GM21447 (cell line): ENCODE results near the gene AFAP1L2.
"Not testable (repeated sequence)": the region's sequence is repeated elsewhere in the genome, so short reads cannot be mapped to it uniquely, and the experiment has no call there.

Experiments
- ATAC-seq: cut with Tn5 transposase; IDR thresholded peaks from one replicate; pipeline ENCODE4 v1.9.1; 2021; ENCODE audit not compliant: unreplicated experiment

The AFAP1L2 gene

DNA sequence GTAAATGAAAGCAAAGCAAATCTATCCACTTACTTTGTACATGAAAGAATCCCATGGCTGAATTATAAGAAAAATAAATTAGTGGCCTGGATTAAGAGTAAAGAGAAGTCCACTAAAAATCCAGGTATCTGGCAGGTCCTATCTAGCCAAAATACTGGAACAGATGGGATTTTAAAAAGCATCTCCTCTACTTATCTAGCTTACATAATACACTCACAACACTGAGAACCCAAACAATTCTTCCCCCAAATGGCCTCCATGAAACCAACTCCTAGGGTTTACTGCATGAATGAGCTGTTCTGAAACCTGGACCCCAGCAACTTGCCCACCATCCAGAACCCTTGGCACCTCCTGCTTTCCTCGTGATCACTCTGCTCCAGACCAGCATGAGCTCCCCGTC lies 61.3 kb downstream of the AFAP1L2 start:
- ATAC-seq = no peak

DNA sequence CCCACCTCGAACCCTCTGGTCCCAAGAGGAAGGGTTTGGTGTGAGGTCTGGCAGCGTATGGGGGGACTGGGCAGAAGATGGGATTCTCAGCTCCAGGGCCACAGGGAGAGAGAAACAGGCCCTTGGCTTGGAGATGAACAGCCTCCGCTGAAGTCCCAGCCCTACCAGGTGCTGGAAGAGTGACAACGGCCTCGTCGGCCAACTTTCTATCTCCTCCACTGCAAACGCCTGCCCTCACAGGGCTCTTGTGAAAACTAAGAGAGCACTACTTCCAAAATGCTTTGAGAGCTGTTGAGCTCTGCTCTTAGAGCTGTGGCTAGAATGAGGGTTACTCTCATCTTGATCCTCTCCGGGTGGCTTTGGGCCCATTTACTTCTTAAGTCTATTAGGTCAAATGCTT lies 63.5 kb downstream of the AFAP1L2 start:
- no peak for ATAC-seq

DNA sequence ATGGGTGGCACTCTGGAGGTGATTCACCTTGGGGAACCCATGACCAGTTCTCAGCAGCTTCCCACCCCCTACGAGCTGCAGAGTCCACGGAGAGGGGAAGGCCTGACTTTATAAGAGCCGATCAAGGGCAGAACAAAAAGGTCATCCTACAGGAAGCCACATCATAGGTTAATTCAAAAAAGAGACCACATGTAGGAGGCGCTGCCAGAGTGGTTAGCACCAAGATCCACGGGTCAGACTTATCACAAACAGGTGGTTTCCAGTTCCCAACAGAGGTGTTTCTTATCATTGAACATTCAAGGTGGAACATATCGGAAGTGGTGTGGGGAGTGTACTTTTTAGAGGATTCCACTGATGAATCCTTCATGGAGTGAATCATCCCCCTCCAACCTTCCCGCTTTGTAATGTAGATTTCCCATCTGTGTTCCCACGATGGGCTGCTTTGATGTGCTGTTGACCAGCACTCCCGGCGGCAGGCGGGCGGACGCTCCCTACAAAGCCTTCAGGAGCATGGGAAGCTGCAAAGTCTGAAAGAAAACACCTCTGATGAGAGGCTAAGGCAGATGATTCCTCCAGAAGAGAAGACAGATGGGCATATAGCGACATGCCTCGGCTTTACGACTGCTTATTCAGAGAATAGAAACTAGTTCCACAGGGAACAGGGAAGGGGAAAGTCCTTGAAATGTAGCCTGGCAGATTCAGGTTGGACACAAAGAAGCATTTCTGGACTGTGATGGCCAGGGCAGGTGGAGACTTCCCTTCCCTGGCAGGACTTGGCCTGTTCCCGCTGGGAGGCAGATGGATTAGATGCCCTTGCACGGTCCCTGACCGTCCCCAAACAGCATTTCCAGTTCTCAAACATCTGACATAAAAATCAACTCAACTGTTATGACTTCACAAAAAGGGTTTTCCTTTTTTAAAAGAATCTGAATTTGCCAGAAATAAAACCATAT lies 66.5 kb downstream of the AFAP1L2 start:
- no peak for ATAC-seq

DNA sequence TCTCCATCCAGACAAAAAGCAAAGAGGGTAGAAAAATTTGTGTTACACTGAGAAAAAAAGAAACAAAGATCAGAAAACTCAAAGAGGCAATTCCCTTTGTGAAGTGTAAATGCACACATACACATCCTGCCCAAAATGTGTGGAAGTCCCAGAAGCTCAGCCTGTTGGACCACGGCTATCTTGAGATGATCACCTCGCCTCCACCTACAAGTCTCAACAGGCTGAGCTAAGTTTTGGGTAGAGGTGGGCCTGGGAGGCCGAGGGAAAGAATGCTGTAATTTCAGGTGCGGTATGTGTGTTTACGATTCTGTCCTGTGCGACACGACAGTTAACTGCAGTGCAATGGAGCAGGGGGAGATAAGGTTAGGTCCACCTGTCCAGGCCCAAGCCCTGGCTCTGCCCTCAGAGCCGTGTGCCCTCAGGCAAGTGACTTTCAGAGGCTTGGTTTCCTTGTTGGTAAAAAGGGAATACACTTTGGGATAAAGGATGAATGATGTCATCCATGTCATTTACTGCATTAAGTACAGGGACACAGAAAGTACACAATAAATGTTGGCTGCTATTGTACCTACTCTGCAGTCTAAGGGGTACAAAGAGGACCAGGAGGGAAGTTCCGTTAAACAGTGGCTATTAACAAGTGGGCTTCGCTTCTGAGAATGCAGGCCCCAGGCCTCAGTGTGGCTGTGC lies 67.3 kb downstream of the AFAP1L2 start:
- ATAC-seq = no peak

DNA sequence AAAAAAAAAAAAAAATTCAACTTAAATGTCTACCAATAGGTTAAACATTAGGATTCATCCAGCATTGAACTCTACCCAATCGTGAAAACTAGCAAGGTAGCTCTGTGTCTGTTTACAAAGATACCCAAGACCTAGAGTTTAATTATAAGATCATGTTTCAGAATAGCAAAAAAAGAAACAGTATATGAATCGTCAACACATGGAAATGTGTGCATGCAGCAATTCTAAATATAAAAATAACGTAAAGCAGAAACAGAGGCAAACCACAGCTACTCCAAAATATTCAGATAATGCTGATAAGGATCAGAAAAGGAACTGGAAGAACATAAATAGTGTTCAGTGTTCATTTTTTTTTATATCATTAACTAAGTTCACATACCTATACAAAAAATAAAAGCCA lies 68.7 kb downstream of the AFAP1L2 start:
- no peak for ATAC-seq

DNA sequence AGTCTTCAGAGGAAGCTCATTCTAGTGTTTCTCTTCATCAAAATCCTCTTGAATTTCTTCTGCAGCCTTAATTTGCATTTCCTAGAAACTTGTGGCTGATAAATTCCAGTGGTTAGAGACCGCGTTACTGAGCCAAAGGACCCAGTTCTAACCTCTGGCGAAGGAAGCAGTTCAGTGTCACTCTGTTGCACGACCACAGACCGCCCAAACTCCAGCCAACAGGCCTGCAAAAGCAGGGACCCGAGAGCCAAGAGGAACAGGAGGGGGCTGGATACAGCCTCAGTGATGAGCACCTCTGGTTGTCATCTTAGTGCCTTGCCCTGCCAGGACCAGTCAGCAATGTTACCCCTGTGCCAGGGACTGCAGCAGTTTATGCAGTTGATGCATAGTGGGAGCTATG lies 70.0 kb downstream of the AFAP1L2 start:
- ATAC-seq = no peak

DNA sequence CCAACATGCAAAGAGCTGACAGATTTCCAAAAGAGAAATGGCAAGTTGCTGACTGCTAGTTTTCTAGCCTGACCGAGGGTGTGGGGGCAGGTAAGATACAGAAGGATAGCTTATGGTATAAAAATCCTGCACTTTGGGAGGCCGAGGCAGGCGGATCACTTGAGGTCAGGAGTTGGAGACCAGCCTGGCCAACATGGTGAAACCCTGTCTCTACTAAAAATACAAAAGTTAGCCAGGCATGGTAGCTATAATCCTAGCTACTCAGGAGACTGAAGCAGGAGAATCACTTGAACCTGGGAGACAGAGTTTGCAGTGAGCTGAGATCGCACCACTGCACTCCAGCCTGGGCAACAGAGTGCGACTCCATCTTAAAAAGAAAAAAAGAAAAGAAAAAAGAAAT lies 70.9 kb downstream of the AFAP1L2 start:
- not testable (repeated sequence) for ATAC-seq

DNA sequence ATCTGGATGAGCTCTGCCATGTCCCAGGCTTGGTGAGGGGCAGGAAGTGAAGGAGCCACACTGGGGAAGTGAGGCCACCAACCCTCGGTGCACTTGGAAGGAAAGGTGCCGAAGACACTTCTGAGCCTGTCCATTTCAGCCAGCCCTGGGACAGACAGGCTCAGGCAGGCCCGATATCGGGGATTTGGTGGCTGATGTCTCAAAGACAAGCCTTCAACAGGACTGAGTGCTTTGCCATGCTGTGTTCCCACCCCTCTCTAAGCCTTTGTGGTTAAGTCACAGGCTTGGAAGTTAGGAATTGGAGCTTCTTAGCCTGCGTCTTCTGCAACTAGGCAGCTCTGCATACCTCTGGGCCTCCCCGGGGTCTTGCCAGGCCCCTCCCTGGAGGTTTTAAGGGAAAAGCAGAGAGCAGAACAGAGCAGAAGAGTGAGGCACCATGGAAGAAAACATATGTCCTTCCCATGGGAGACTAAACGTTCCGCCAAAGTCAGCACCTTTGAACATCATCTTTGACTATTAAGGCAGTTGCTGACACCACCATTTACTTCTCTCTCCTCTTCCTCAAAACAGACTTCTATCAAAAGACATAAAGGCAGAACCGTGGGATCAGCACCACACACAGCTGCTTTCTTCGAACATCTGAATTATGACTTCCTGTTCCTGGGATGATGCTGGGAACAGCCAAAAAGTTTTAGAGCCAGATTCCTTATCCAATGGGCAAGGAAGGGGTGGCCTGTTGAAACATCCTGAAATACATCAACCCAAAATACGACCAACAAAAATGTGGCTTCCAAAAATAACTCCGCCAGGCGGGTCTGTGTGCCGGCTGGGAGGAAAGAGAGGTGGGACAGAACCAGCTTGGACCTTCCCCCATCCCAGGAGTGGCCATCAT lies 71.8 kb downstream of the AFAP1L2 start:
- no peak for ATAC-seq

DNA sequence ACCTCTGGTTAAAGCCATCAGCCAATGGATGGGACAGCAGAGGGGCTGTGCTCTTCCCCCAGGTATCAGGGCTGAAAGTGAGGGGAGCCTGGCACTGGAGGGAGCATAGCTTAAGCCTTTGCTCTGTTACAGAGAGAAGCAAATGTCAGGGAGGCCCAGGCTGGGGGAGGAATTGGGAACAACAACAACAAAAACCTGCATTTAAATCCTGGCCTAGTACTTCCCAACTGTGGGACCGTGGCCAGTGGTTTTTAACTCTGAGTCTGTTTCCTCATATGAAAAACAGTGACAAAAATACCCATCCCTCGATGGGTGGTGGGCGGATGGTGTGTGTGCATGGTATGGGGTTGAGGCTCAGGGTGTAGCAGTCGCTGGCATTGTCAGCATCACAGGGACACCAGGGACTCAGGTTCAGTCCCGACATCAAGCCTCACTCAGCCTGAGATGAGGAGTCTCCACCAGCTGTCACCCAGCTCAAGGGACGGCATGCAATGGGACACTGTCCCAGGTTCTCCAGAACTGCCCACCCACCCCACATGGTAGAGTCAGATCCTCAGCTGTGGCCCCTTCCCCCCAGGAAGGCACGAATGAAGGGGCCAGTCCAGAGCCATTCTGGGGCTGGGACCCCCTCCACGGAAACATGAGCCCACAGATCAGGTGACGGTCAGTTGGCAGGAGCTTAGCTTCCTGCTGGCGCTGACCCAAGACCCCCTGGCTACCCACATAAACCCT lies 74.5 kb downstream of the AFAP1L2 start:
- no peak for ATAC-seq

DNA sequence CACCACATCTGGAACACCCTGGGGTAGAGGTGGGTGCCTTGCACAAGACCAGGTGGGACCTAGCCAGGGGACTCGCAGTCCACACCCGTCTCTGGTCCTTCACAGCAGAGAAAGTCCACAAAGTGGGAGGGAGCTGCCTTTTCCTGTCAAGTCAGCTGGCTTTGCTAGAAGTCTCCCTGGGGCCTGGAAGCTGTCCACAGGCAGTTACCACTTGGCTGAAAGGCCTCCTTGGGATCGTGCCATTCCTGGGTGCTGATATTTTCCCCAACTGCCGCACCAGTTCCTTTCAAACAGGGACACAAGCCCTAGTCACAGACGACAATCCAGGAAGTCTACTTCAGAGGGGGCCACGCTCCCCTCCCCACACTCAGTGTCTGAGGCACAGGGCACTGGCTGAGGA lies 75.4 kb downstream of the AFAP1L2 start:
- no peak for ATAC-seq

DNA sequence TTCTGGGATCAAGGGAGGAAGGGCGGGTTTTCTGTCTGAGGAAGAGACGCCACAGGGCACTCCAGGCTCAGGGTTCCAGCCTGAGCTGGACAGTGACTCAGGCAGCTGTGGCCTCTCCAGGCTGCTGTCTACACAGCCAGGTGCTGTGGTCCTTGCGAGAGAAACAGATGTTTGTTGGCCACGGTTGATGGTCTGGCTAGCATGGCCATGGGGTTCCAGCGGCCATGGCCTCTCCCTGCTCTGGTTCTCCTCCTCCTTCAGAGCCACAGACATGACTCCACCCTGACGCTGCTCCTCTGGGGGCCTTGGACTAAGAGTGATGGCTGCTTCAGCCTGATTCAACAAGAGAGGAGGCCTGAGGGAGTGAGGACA lies 75.9 kb downstream of the AFAP1L2 start:
- no peak for ATAC-seq

DNA sequence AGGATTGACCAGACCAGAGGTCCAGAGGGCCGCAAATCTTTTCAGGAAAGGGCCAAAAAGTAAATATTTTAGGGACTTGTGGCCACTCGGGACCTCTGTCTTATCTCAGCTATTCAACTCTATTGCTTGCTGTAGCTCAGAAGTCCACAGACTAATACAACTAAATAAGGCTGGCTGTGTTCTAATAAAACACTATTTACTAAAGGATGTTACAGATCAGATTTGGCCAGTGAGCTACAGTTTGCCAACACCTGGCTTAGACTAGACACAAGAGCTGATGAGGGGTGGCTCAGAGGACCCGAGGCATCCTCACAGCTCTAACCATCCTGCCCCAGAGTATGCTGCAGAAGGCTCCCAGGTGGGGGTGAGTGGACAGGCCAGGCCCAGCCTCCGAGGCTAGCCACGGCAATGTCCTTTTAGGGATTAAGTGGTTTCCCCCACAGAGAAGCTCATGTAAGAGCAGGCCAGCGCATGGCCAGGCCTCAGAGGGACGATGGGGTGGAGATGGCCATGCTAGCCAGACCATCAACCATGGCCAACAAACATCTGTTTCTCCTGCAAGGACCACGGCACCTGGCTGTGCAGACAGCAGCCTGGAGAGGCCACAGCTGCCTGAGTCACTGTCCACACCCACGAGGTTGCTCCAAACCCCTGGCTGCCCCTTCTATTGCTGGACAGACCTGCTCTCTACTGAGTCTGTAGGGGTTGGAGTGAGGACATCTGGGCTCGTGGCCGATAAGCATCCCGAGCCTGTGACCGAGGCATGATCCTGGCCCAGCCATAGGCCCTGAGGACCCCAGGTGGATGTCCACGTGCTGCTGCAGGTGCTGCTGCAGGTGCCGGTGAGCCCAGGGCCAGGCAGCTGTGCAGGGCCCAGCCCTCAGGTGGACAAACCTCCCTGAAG lies 76.5 kb downstream of the AFAP1L2 start:
- no peak for ATAC-seq

DNA sequence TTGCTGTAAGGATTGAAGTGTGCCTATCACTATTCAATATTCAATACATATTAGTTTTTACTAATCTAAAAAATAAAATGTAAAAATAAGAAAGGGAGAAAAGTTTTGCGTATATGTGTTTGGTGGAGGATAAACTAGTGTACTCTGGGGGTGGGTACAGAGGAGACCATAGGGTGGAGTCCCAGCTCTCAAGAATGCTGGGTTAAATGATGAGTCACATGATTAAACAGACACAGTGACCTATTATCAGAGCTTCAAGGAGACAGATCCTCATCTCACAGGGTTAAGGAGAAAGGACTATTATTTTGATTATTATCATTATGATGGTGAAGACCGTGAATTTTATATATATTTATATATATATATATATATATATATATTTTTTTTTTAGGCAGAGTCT lies 77.5 kb downstream of the AFAP1L2 start:
- no peak for ATAC-seq

DNA sequence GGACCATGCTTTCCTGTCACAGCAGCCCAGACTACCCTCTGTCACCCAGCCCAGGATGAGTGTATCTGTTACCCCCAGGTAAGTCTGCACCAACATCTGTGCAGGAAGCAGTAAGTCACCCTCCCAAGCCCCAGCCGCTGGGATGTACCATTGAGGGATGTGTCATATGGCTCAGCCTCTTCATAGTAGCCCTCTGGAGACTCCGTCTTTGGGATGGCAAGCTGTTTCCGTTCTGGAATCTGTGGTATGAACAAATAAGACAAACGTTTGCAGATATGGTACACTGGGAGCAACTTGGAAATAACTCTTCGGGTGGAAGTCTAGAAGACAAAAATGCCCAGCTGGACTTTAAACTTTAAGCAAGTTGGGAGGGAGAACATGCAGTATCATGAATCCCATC lies 81.3 kb downstream of the AFAP1L2 start:
- ATAC-seq = no peak

DNA sequence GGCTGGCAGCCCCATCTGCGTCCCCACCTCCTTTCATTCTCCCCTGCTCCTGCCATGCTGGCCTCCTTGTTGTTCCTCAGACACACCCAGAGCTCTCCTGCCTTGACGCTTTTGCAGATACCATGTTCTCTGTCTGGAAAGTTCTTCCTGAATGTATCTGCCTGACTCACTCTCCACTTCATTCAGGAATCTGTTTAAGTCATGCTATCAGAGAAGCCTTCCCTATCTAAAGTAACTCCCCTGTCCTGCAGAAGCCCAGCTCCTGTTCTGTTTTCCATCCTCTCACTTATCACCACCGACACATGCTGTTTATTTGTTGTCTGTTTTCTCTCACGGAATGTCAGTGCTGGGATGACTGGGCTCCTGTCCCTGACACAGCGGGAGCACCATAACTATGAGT lies 82.0 kb downstream of the AFAP1L2 start:
- no peak for ATAC-seq

DNA sequence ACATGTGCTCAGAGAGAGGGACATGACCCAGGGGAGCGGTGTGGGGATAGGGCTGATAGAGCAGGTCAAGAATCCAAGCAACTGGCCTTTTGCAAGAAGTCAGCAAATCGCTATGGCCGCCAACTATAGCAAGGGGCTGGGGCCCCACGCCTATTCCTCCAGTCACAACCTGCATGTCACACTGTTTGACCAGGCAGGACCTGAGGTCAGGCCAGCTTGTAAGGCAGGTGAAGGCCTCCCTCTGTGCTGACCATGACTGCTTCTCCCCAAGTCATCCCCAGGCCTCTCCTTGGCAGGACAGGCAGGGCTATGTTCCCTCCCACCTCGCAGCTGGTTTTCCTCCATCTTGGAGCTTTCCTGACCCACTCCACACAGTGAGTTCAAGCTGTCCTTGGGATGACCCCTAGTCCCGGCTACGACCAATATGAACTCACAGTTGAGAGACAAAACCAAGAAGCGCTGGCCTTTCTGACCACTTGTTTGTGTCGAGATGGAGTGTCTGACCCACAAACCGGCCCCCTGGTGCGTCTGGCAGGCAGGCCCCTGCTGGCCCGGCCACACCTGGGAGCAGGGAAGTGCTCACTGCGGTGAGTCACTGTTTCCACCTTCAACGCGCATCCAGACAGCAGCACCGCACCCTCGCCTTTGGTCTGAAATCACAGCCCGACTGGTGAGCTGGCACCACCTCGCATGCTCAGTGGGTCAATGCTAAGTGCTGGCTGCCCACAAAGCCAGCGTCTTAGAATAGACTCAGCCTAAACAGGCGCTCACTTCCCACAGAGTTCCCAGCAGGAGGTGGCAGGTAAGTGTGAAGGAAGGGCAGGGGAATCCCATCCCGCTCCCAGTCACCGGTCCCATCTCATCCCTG lies 83.8 kb downstream of the AFAP1L2 start:
- no peak for ATAC-seq

DNA sequence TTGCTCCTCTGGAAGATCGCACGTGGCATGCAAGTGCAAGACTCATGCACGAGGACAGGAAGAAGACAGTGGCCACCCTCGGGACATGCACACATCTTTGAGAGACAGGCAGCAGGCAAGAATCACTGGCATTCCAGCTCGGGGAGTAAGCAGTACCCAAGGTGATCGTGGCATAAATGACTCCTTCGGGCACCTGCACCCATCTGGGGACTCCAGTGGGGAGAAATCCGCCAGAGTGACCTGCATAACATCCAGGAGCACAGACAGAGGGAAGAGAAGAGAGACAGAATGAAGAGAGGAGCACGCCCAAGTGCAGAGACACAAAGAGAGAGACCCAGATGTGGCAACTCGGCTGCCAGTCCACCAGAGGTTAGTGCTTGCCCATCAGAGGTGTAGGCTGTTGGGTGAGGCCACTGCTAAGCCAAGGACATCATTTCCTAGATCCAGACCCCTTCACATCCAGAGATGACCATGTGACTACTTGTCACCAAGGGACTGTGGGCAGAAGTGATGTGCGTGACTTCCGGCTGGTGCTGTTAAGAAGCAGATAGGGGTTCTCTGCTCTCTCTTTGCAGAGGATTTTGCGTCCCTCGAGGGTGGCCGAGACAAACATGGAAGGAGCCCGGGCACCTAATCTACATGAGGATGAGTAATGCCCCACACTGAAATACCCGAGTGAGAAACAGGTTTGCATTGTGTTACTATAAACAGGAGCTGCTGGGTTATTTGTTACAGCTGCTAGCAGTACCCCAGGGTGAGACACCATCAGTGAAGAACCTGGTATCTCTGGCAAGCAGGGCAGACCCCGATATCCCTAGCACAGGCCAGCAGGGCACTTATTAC lies 84.7 kb downstream of the AFAP1L2 start:
- ATAC-seq = no peak

DNA sequence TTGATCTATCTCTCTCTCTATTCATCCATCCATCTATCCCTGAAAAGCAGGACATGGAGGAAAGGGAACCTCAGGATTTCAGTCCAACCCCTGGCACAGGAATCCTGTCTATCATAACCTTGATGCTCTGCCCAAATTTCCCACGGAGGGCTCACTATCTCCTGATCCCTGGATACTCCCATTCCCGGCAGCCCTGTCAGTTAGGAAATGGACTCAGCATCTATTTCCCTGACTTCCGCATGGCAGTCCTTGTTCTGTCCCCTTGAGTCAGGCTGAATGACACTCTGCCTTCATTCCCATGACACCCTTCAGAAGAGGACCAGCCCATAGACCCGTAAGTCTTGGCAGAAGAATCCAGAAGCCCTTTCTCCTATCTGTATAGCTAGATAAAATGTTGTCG lies 87.6 kb downstream of the AFAP1L2 start:
- ATAC-seq = no peak
